Glomerular visceral epithelial cell (primary cell): ENCODE data around the gene ZNF281.

Experiments used
- DNase-seq: peaks from one replicate; pipeline ENCODE4 v3.0.0-alpha.2; 2016; ENCODE audit errors: extremely low spot score

ZNF281 gene

GRCh38 chr1:200392625-200393185 is 17.1 kb downstream of the ZNF281 start:
- DNase-seq: no peak

GRCh38 chr1:200391747-200392146 is 18.1 kb downstream of the ZNF281 start:
- no peak for DNase-seq

- no peak for DNase-seq
Measured at GRCh38 chr1:200388791-200389190, 21.0 kb downstream of the ZNF281 start.

- DNase-seq: no peak
Measured at GRCh38 chr1:200386416-200386815, 23.4 kb downstream of the ZNF281 start.

GRCh38 chr1:200384818-200385390 is 24.9 kb downstream of the ZNF281 start:
- no peak for DNase-seq

GRCh38 chr1:200381256-200381984 is 28.4 kb downstream of the ZNF281 start:
- DNase-seq: no peak

GRCh38 chr1:200380589-200381021 is 29.2 kb downstream of the ZNF281 start:
- no peak for DNase-seq

GRCh38 chr1:200379940-200380588 is 29.8 kb downstream of the ZNF281 start:
- DNase-seq: no peak

GRCh38 chr1:200379432-200379757 is 30.4 kb downstream of the ZNF281 start:
- DNase-seq: peak; percentile 97

GRCh38 chr1:200378096-200378495 is 31.7 kb downstream of the ZNF281 start:
- DNase-seq: no peak

- DNase-seq: no peak
Measured at GRCh38 chr1:200376528-200376927, 33.3 kb downstream of the ZNF281 start.

- DNase-seq: peak; percentile 54
Measured at GRCh38 chr1:200374569-200375295, 35.1 kb downstream of the ZNF281 start.

GRCh38 chr1:200373811-200374231 is 36.0 kb downstream of the ZNF281 start:
- no peak for DNase-seq

GRCh38 chr1:200372885-200373181 is 37.0 kb downstream of the ZNF281 start:
- no peak for DNase-seq

- peak; percentile 58 for DNase-seq
Measured at GRCh38 chr1:200372095-200372884, 37.5 kb downstream of the ZNF281 start.

- DNase-seq: no peak
Measured at GRCh38 chr1:200369706-200370105, 40.1 kb downstream of the ZNF281 start.

- no peak for DNase-seq
Measured at GRCh38 chr1:200369131-200369530, 40.7 kb downstream of the ZNF281 start.

GRCh38 chr1:200368556-200368955 is 41.3 kb downstream of the ZNF281 start:
- no peak for DNase-seq

- DNase-seq: peak; percentile 81
Measured at GRCh38 chr1:200367841-200368534, 41.8 kb downstream of the ZNF281 start.

- DNase-seq: peak; percentile 33
Measured at GRCh38 chr1:200366577-200367253, 43.1 kb downstream of the ZNF281 start.
